HG02852 (cell line): ENCODE measurements around the gene FNDC5.

Source experiments
- ATAC-seq: cut with Tn5 transposase; IDR thresholded peaks from one replicate; pipeline ENCODE4 v1.9.1; 2021; ENCODE audit warnings: mild to moderate bottlenecking, moderate library complexity; ENCODE audit not compliant: unreplicated experiment

FNDC5 gene

DNA sequence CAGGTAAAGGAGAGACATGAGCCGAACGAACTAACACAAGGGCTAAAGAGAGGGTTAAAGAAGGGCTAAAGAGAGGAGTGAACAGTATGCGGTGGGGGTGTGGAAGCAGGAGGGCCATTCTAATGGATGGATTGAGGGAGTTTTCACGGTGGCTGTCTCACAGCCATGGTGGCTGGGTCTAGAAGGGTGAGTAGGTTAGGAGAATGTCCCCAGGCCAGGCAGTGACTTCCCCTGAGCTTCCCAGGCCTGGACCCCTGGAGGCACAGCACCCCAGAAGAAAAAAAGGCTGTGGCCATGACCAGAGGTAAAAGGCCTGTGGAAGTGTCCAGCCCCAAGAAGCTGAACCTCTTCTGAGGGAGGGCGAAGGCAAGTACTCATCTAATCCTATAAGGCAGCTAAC, 3.6 kb downstream of the FNDC5 start:
- ATAC-seq = no peak

DNA sequence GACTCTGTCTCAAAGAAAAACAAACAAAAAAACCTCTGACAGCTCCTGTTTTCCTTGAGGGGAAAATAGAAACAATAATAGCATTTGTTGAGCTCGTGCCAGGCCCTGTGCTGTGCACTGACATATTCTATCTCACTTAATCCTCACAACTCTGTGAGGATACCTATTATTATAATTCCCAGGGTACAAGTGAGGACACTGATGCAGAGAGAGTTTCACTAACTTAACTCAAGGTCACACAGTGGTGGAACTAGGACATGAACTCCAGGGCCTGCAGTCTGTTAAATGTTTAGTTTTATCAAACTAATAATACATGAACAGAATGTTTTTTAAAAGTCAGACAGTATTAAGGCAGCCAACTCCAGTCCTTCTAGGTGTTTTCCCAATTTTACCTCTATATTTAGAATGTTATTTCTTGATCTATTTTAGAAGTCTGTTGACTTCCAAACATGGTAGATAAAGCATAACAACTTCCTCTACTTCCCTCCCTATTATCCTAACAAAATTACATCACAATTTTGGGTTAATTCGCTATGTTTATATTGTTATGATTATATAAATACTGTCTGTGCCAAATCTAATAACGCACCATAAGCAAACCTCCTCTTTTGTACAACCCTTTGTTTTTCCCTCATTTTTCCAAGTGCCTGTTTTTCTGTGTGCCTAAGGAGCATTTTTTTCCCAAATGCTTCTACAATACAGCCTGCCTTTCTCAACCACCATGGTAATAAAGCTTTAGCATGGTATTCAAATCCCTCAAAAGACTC, 4.9 kb downstream of the FNDC5 start:
- no peak for ATAC-seq

DNA sequence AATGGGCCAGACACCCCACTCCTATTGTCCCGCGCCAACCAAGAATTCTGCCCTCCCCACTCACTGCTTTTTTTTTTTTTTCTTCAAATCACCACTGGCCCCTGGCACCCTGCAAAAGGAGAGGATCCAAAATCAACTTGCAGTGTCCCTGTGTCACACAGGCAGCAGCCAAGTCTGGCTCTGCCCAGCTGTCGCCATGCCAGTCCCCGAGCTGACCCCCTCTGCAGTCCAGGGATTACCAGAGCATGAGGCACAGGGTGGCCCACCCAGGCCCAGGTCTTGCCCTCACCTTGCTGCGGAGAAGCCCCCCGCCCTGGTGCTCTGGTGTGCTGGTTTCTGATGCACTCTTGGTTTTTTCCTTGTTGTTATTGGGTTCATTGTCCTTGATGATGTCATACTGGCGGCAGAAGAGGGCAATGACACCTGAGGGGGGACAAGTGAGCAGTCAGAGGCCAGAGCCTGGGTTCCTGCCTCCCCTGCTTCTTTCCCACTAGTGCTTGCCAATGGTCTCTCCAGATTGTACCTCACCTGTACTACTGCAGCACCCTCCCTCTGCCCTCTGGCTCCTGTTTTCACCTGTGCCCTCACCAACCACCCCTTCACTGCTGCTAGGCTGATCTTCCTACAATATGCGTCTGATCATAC, 6.2 kb downstream of the FNDC5 start:
- no peak for ATAC-seq

- ATAC-seq = no peak
Measured at GRCh38 chr1:32863881-32864245, 6.8 kb downstream of the FNDC5 start.

DNA sequence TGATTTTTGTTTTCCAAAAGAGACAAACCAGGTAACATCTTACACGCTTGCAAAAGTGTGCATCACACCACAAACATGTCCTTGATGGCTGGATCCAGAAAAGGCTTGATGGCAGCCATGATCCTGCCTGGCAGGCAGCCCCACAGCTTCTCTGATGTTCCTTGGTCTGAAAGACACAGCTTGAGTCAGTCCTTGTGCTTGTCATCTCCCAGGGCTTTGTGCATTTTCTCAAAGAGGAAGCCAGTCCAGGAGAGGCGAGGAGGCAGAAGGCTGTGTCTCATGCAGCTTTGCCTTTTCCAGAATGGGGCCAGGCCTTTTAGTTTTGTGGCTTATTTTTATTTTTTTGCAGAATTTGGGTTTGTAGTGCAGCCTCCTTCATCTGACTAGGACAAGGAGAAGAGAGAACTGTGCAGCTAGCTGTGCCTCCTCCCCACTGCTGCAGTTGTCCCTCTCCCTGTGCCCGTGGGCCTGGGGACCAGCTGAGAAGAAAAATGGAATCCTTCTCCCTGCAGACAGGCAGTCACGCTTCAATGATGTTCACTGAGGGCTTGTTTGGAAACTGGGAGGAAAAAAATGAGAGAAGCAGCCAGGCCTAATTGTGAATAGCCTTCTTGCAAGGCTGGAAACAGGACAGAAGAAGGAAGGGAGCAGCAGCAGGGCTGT, 7.4 kb downstream of the FNDC5 start:
- ATAC-seq = no peak

GRCh38 chr1:32861904-32862695, 8.6 kb downstream of the FNDC5 start:
- no peak for ATAC-seq

- ATAC-seq = no peak
Measured at GRCh38 chr1:32860566-32860965, 10.1 kb downstream of the FNDC5 start.

GRCh38 chr1:32859915-32860314, 10.8 kb downstream of the FNDC5 start:
- ATAC-seq = no peak

DNA sequence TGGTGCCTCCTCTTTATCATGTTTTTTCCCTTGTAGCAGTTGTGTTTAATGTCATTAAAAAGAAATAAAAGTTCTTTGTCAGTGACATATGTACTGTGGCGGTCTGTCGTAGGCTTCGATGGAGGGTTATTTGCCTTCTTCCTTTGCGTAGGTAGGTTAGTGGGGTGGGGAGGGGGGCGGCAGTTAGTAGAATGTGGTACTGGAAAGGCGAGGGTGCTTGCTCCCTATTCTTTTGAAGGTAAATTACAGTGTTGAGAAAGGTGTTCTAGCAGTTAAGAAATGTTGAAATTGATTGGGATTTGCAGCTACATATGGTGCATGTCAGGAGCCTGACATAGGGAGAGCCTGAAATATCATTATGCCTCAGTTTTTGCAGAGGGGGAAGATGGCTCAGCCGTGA, 11.9 kb downstream of the FNDC5 start:
- no peak for ATAC-seq

- ATAC-seq = no peak
Measured at GRCh38 chr1:32858136-32858535, 12.6 kb downstream of the FNDC5 start.

GRCh38 chr1:32855861-32856617, 14.7 kb downstream of the FNDC5 start:
- no peak for ATAC-seq

DNA sequence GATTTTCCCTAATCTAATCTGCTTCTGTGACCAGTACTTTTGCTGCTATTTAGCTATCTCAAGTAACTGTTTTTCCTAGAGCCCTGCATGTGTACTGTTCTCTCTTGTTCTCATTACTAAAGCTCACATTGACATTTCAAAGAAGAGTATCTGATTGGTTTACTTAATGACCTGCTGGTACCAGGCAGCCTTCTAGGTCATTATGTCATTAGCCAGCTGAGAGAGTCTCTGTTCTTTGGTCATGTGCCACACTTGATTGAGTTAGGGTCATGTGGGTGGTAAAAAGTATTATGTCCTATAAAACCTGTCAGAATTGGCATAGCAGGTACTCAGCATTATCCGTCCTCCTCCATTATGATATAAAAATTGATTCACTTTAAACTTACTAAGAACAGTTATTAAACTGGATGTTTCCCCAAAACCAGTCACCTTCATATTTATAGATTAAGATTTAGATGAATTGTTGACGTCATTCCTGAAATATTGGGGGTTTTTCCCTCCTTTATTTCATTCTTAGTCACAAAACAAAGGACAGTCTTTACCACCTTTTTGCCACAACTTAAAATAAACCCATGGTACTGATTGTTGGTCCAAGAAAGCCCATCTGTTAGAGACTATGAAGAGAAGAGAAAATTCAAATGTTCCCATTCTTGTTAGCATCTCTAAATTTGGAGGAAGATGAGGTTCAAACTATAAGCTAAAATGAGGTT, 22.2 kb downstream of the FNDC5 start:
- no peak for ATAC-seq

GRCh38 chr1:32831878-32832277, 38.8 kb downstream of the FNDC5 start:
- ATAC-seq = no peak

DNA sequence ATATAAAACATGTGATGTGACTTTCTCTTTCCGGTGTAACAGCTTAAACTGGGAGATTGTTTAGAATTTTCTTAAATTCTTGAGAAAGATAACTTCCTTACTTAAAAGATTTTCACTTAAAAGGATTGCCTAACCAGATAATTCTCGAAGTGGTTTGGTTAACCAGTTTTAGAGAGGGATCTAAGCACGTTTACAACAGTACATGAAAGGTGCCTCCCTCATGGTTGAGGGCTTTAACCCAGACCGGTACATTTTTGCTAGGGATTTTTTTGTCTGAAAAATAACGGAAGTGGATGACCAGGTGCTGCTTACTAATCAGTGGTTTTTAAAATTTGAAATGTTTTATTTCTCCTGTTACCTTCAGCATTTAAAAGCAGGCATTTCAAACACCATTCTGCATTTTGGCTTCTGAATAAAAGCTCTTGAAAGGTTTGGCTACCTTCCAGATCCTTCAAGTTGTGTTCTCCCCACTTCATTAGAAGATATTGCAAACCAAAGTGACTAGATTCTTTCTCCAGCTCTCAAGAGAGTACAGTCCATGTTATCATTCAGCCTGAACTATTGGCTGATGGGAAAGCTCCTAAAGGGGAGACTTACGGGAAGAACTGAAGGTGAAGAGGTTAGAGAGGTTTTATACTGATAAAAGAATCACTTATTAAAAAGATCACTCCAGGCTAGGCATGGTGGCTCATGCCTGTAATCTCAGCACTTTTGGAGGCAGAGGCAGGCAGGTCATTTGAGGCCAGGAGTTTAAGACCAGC, 40.4 kb downstream of the FNDC5 start:
- no peak for ATAC-seq

DNA sequence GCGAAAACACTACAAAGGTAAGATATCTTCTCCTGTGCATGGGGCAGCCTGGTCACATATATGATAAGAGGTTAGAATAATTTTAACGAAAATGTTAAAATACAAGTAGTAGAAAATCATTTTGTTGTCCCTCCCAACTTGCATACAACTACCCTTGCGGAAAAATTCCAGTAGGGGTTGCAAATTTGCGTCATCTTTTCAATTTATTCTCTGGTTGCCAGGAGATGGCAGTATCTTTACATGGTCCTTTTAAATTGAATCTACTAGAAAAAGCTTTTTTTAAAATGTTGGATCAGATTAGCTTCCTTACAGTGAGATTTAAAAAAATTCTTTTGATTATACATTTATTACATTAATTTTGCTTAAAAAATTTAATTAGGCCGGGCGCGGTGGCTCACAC, 42.4 kb downstream of the FNDC5 start:
- ATAC-seq = no peak

GRCh38 chr1:32825181-32825580, 45.5 kb downstream of the FNDC5 start:
- no peak for ATAC-seq

DNA sequence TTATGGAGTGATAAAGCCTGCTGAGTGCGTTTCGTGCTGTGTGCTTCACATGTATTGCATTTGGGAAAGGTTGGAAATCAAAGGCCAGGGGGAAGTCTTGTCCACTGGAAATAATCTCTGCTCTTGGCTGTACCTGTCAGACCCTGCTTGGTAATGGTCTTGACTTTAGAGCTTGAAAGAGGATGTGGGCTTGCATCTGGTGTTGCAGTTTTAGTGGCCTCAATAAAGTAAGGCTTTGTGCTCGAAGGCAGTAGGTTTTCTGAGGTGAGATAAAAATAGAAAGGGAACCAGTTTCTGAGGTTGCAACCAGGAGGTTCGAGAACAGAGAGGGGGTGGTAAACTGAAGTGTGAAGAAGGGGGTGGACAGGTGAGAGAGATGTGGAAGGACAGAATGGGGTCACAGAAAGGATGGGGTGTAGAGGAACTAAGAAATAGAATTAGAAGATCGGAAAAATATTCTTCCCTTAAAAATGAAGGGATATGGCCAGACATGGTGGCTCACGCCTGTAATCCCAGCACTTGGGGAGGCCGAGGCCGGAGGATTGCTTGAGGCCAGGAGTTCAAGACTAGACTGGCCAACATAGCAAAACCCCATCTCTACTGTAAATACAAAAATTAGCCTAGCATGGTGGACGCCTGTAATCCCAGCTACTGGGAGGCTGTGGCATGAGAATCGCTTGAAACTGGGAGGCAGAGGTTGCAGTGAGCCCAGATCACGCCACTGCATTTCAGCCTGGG, 51.7 kb downstream of the FNDC5 start:
- ATAC-seq = peak; percentile 36
